SK-N-SH (cell line): ENCODE results near the gene TUBA1B.

Source experiments
- EZH2phosphoT487 ChIP-seq: fragments of 200-600 bp; sonication (generic); IDR thresholded peaks from 2 replicates; pipeline ENCODE4 v1.6.1; 2017; ENCODE audit warnings: low read depth, mixed run types, mild to moderate bottlenecking, antibody characterized with exemption, moderate library complexity, borderline replicate concordance
- JUND ChIP-seq: IDR thresholded peaks from 2 replicates; pipeline ENCODE4 v1.4.0; 2012
- RAD21 ChIP-seq: IDR thresholded peaks from 2 replicates; pipeline ENCODE4 v1.6.1; 2012; ENCODE audit warnings: mild to moderate bottlenecking, low read length
- TAF1 ChIP-seq: IDR thresholded peaks from 2 replicates; pipeline ENCODE4 v1.6.1; 2012; ENCODE audit warnings: low read depth, mild to moderate bottlenecking, low read length, moderate library complexity, borderline replicate concordance
- TF ChIP-seq, protein P1 (sequence below): fragments of 200-600 bp; sonication (generic); IDR thresholded peaks from 2 replicates; pipeline ENCODE4 v1.6.1; 2017; ENCODE audit warnings: antibody characterized with exemption, mild to moderate bottlenecking, moderate library complexity
- TF ChIP-seq, protein P2 (sequence below): IDR thresholded peaks from 2 replicates; pipeline ENCODE4 v1.6.1; 2012; ENCODE audit warnings: mild to moderate bottlenecking, low read depth, low read length, moderate library complexity
- TF ChIP-seq, protein P3 (sequence below): fragments of 150-350 bp; IDR thresholded peaks from 2 replicates; pipeline ENCODE4 v1.6.1; 2017; ENCODE audit warnings: antibody characterized with exemption, low read length, low read depth, borderline replicate concordance

DNA sequence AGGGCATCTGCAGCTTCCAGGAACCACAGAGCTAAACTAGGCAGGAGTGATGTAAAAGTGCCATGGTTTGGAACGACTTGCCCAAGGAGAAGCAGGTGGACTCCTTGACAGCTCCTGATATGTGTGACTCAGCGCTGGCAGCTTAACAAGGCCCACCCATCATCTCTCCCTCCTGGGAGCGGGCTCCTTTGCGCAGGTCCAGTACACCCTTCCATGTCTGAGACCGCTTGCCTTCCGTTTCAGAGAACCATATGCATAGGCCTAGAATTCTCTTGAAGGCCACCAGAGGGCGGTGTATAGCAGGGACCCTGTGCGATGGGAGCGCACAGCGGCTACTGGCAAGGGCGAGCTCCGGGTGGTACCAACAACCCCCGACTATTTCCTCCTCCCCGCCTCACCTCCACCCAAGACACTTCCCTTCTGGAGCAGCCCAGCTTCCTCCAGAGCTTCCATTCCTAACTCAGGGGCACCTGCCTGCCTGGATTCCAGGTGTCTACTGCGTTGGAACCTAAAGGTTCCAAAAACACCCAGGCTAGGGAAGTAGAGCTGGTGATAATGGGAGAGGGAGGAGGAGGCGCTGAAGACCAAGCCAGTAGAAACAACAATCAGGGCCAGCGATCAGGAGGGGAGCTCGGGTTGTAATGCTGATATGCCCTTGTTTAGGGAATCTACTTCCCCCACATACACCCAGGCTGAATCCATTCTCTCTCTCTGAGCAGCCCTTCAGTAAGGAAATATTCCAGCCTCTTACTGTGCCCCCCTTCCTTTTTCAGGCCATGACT lies 42.9 kb downstream of the TUBA1B start:
- TF ChIP-seq, protein P1, sequence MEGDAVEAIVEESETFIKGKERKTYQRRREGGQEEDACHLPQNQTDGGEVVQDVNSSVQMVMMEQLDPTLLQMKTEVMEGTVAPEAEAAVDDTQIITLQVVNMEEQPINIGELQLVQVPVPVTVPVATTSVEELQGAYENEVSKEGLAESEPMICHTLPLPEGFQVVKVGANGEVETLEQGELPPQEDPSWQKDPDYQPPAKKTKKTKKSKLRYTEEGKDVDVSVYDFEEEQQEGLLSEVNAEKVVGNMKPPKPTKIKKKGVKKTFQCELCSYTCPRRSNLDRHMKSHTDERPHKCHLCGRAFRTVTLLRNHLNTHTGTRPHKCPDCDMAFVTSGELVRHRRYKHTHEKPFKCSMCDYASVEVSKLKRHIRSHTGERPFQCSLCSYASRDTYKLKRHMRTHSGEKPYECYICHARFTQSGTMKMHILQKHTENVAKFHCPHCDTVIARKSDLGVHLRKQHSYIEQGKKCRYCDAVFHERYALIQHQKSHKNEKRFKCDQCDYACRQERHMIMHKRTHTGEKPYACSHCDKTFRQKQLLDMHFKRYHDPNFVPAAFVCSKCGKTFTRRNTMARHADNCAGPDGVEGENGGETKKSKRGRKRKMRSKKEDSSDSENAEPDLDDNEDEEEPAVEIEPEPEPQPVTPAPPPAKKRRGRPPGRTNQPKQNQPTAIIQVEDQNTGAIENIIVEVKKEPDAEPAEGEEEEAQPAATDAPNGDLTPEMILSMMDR, result peak; percentile 87
- TF ChIP-seq RAD21 (peak; percentile 79), EZH2phosphoT487 (no peak), TAF1 (no peak), JUND (no peak)
- TF ChIP-seq, protein P2, sequence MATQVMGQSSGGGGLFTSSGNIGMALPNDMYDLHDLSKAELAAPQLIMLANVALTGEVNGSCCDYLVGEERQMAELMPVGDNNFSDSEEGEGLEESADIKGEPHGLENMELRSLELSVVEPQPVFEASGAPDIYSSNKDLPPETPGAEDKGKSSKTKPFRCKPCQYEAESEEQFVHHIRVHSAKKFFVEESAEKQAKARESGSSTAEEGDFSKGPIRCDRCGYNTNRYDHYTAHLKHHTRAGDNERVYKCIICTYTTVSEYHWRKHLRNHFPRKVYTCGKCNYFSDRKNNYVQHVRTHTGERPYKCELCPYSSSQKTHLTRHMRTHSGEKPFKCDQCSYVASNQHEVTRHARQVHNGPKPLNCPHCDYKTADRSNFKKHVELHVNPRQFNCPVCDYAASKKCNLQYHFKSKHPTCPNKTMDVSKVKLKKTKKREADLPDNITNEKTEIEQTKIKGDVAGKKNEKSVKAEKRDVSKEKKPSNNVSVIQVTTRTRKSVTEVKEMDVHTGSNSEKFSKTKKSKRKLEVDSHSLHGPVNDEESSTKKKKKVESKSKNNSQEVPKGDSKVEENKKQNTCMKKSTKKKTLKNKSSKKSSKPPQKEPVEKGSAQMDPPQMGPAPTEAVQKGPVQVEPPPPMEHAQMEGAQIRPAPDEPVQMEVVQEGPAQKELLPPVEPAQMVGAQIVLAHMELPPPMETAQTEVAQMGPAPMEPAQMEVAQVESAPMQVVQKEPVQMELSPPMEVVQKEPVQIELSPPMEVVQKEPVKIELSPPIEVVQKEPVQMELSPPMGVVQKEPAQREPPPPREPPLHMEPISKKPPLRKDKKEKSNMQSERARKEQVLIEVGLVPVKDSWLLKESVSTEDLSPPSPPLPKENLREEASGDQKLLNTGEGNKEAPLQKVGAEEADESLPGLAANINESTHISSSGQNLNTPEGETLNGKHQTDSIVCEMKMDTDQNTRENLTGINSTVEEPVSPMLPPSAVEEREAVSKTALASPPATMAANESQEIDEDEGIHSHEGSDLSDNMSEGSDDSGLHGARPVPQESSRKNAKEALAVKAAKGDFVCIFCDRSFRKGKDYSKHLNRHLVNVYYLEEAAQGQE, result no peak
- TF ChIP-seq, protein P3, sequence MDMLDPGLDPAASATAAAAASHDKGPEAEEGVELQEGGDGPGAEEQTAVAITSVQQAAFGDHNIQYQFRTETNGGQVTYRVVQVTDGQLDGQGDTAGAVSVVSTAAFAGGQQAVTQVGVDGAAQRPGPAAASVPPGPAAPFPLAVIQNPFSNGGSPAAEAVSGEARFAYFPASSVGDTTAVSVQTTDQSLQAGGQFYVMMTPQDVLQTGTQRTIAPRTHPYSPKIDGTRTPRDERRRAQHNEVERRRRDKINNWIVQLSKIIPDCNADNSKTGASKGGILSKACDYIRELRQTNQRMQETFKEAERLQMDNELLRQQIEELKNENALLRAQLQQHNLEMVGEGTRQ, result no peak
